NCI-H1694 treated with DMSO at 0.1 percent for 48 hours (cell line): ENCODE measurements around the gene MAGT1.
"Not testable (repeated sequence)": the region's sequence is repeated elsewhere in the genome, so short reads cannot be mapped to it uniquely, and the experiment has no call there.

ENCODE experiments used
- DNase-seq: peaks from one replicate; lab custom pipeline; 2025; lab: John Stamatoyannopoulos, UW

MAGT1 gene

DNA sequence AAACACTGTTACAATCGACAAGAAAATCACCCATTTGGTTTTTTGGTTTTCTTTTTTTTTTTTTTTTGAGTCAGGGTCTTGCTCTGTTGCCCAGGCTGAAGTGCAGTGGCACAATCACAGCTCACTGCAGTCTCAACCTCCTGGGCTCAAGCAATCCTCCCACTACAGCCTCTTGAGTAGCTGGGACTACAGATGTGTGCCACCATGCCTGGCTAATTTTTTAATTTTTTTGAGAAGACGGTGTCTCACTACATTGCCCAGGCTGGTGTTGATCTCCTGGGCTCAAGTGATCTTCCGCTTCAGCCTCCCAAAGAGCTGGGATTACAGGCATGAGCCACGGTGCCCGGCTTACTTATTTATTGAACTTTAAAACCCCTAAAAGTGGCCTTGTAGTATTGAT, 63.7 kb downstream of the MAGT1 start:
- DNase-seq, result not testable (repeated sequence)

DNA sequence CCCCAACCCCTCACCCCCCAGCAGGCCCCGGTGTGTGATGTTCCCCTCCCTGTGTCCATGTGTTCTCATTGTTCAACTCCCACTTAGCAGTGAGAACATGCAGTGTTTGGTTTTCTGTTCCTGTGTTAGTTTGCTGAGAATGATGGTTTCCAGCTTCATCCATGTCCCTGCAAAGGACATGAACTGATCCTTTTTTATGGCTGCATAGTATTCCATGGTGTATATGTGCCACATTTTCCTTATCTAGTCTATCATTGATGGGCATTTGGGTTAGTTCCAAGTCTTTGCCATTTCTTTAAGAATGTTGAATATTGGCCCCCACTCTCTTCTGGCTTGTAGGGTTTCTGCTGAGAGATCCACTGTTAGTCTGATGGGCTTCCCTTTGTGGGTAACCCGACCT, 73.2 kb downstream of the MAGT1 start:
- DNase-seq, result not testable (repeated sequence)

DNA sequence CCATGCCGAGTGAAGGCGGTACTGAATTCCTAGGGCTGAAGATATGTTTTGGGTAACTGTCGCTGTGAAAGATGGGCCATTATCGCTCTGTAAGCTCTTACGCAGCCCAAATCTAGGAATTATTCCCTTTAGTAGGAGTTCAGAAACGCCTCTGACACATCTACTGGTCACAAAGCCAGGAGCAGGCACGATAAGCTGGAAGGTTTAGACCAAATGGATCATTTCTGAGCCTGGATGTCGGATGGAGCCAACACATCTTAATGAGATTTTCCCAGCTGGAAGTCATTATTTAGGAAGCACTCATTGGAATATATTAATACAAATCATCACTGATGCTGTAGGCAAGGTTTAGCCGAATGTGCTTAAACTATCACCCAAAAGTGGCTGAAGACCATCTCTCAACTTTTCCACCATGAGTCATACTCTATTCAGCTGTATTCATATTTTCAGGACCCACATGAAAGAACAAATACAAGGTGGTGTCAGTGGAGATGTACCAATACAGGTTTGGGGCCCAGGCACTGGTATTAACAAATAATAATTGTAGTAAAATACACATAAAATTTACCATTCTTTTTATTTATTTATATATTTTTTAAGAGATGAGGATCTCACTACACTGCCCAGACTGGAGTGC, 75.0 kb downstream of the MAGT1 start:
- DNase-seq, result no peak

DNA sequence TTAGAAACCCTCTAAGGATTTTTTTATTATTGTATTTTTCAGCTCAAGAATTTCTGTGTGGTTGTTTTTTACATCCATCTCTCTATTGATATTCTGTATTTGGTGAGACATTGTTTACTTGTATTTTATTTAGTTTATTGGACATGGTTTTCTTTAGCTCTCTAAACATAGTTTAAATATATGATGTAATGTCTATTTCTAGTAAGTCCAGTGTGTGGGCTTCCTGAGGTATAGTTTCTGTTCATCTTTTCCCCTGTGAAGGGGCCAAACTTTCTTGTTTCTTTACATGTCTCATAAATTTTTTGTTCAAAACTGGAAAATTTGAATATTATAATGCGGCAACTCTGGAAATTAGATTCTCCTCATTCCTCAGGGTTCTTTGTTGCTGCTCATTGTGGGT, 81.0 kb downstream of the MAGT1 start:
- no peak for DNase-seq

DNA sequence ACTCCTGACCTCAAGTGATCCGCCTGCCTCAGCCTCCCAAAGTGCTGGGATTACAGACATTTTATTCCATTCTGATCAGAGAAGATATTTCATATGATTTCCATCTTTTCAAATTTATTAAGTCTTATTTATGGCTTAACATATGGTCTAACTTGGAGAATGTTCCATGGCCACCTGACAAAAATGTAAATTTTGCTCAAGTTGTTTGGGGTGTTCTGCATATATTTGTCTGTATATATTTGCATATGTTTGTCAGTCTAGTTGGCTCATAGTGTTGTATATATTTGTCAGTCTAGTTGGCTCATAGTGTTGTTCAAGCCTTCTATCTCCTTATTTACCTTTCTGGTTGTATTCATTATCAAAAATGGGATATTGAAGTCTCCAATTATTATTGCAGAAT, 93.0 kb downstream of the MAGT1 start:
- no peak for DNase-seq

DNA sequence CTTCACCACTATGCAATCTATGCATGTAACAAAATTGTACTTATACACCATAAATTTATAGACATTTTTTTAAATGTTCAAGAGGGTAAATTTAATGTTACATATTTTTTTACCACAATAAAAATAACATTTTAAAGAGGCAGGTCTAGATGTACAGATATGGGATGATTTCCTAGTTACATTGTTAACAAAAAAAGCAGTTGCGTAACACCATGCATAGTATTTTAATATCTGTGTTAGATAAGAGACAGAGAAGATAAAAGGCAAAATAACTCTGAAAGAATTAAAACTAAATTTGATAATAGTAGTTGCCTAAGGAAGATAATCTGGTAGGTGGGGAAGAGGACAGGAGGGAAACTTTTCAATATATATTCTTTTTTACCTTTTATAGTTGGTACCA, 100.1 kb downstream of the MAGT1 start:
- no peak for DNase-seq

DNA sequence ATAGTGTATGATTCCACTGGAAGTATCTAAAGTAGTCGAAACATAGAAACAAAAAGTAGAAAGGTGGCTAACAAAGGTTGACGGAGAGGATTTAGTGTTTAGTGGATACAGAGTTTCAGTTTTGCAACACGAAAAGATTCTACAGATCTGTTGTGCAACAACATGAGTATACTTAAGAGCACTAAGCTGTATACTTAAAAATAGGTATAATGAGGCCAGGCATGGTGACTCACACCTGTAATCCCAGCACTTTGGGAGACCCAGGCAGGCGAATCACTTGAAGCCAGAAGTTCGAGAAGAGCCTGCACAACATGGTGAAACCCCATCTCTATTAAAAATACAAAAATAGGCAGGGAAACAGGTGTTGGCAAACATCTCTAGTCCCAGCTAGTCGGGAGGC, 101.3 kb downstream of the MAGT1 start:
- DNase-seq, result no peak

DNA sequence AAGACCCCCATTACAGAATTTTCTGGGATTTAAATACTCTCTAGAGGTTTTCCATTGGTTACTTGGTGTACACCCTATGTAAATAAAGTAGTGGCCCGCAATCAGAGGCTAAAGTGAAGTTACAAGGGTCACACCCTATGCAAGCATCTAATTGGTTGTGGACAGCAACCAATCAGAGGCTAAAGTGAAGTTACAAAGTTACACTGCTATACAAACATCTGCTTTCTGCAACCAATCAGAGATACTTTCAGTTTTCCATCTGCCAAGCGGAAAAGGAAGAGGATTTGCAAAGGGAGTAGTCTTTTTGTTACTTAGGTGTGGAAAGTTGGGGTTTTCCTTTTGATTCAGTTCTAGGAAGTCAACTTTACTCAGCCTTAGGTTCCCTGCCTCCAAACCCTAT, 107.2 kb downstream of the MAGT1 start:
- DNase-seq, result no peak

DNA sequence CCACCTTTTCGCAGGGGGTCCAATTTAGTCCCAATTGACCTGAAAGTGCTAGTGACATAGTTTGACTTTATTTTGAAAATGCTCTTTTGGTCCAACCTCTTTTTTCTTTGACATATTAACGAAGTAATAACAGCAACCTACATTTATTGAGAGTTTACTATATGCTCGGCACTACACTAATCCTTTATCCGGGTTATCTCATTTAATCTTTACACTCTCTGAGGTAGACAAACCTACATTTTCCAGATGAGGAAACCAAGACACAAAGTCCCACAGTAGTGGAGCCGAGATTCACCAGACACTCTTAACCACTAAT, 108.9 kb downstream of the MAGT1 start:
- DNase-seq, result no peak

DNA sequence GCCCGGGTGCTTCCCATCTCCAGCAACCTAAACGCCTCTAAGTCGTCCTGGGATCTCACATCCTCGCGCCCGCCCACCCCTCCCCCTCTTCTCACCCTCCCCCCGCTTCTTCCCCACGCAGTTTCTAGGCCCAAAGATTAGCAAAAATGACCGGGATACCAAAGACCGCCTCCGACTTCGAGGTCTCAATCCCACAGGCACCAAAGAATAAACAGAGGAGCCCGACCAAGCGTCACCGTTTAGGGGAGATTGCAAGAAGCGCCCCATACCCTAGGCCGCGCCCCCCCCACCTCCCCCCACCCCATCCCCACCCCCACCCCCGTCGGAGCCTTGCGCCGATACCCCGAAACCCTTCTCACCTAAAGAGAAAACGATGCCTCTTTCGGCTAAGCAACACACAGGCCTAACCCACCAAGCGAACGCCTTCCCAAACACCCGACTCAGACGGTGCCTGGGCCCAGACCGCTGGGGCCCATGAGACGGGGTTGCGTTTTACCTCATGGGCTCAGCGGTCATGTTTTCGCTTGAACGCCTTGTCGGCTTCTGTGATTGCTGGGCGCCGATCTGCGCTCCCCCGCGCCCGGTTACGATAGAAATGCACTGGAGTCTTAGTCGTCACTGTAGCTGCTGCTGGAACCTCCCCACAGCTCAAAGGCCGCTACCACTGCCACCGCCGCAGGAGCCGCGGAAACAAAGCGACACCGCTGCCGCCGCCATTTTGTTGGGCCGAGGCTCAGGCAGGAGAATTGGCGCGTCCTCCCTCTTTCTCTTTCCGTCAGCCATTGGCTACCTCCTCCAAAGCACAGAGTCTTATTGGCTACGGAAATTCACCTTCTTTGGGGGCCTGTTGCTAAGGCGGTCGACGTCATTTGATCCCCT, 109.5 kb downstream of the MAGT1 start, which contains the start of gene ATRX:
TSS of gene ATRX (minus strand) at position 731 of the 879 bp plus-strand sequence. CDS start at position 516, 215 bp downstream.
- peak; percentile 85 for DNase-seq

DNA sequence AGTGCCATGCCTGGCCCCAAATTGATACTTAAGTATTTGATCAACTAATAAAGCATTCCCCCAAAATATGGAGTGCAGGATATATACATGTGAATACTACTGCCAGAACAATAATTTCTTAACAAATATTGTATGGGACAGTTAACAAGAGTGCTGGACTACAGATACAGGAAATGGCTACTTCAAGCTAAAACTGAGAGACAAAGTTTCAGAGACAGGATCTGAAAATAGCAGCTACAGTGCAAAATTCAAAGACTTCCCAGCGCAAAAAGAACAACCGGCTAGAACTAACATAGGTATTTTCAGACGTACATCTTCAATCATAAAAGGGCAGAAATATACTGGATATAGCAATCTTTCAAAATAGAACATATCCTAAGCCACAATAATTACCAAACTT, 115.5 kb downstream of the MAGT1 start:
- DNase-seq, result no peak

DNA sequence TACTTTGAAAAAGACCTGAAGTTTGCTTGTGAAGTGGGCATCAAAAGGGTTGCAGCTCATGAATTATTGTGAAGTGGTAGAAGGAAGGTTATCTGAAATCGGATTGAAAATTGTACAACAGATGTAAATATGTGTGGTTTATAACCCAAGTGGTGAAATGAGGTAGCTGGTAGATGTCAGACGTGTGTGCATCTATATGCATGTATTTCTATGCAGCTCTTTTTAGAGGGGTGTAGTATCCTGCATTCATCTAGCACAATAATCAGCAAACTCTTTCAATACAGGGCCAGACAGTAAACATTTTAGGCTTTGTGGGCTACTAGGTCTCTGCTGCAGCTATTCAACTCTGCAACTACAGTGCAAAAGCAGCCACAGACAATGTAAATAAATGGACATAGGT, 118.6 kb downstream of the MAGT1 start:
- no peak for DNase-seq
